GM18867 (cell line): ENCODE measurements around the gene COX5A.
A peak's percentile ranks its signal among the peaks of the same experiment; 100 is the strongest.

Experiments
- ATAC-seq: cut with Tn5 transposase; IDR thresholded peaks from one replicate; pipeline ENCODE4 v1.9.1; 2021; ENCODE audit warnings: mild to moderate bottlenecking, moderate library complexity; ENCODE audit not compliant: unreplicated experiment

The COX5A gene

GRCh38 chr15:74937590-74938371 lies at the start of gene COX5A:
COX5A (minus strand) TSS chr15:74938073; CDS start chr15:74938014, 59 bp downstream.
- peak; percentile 88 for ATAC-seq

GRCh38 chr15:74983725-74984231 lies 45.9 kb upstream of the COX5A start:
- no peak for ATAC-seq

DNA sequence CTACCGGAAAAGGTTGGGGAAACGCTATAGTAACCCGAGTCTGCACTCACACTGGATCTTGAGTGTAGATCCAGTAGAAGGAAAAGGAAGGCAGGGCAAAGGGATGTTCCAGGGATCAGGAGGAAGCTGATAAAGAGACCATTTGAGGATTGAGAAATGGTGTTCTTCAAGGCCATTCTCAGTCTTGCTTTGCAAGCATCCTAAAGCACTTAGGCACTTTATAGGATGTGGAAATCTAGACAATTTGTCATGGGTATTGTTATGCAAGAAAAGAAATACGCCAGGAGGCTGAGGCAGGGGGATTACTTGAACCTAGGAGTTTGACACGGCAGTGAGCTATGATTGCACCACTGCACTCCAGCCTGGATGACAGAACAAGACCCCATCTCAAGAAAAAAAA lies 44.3 kb upstream of the COX5A start:
- ATAC-seq = no peak

DNA sequence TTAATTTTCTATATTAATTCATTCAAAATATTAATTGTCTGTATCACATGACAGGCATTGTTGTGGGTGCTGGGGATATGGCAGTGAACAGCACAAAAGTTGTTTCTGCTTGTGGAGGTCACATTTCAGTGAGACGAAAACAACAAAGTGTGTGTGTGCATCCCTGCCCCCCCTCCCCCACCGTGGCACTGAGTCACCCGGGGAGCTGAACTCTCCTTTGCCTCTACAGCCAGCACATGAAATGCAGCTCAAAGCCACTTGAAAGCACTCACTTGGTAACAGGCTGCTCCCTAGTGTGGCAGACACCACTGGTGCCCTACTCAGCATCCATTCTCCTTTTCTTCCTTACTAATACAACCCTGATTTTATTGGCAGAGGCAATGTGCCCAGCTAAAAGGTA lies 40.6 kb upstream of the COX5A start:
- no peak for ATAC-seq

- no peak for ATAC-seq
Measured at GRCh38 chr15:74978077-74978476, 40.2 kb upstream of the COX5A start.

- no peak for ATAC-seq
Measured at GRCh38 chr15:74977599-74977998, 39.7 kb upstream of the COX5A start.

DNA sequence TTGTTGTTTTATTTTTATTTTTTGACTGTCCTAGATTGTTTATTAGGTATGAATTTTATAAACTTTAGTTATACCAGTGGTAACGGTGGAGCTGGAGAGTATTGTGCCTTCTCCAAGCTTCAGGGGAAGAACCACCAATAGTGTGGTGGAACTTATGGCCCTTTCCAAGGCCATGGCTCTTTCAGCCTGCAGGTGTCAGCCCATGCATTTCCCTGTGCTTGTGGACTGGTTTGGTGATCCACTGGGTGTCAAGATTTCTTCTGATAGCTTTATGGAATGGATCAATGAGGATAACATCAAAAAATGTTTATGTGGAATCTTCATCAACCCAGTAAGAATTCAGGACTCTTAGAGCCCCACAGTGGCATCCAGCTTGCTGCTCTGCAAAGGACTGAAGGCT lies 38.3 kb upstream of the COX5A start:
- ATAC-seq = no peak

- no peak for ATAC-seq
Measured at GRCh38 chr15:74967670-74968069, 29.8 kb upstream of the COX5A start.

- ATAC-seq = no peak
Measured at GRCh38 chr15:74964794-74965193, 26.9 kb upstream of the COX5A start.

DNA sequence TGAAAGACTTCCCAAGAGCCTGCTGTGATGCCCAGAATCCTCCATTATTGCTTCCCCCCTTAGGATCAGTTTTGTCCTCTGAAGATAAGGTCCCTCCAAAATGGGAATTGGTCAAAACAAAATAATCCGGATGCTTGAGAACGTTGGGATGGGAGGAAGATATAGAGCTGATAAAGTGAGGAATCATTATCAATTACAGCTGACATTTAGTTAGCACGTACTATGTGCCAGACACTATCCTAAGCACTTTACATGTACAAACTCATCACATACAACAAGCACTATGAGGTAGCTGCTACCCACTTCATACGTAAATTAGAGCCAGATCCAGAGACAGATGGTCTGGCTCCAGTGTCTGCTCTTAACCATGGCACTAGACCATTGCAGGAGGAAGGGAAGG lies 25.3 kb upstream of the COX5A start:
- no peak for ATAC-seq

GRCh38 chr15:74962671-74963070 lies 24.8 kb upstream of the COX5A start:
- no peak for ATAC-seq

DNA sequence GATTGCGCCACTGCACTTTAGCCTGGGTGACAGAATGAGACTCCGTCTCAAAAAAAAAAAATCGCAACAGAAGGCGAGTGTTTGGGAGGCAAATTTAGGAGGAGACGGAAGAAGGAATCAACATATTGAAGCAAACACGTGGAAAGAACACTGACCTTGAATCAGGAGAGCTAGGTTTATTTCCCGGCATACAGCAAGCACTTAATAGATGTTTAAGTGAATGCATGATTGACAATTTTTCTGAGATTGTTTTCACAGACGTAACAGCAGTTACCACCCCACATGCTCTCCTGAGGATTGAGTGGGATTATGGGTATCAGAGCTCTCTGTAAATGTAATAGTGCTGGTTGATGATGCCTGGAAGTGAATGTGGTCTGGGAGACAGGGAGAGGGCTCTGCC lies 24.3 kb upstream of the COX5A start:
- ATAC-seq = no peak

DNA sequence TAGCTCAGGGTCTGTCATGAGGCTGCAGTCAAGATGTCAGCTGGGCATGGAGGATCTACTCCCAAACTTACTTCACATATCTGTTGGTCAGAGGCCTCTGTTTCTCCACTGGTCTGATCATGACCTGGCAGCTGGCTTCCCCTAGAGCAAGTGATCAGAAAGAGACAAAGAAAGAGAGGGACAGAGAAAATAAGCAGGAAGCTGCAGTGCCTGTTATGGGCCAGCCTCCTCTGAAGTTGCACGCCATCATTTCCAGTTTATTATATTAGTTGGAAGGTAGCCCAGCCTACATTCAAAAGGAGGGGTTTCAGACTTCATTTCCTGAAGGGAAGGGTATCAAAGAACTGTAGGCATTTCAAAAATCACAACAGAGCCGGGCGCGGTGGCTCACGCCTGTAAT lies 23.7 kb upstream of the COX5A start:
- no peak for ATAC-seq

- no peak for ATAC-seq
Measured at GRCh38 chr15:74960995-74961588, 23.2 kb upstream of the COX5A start.

DNA sequence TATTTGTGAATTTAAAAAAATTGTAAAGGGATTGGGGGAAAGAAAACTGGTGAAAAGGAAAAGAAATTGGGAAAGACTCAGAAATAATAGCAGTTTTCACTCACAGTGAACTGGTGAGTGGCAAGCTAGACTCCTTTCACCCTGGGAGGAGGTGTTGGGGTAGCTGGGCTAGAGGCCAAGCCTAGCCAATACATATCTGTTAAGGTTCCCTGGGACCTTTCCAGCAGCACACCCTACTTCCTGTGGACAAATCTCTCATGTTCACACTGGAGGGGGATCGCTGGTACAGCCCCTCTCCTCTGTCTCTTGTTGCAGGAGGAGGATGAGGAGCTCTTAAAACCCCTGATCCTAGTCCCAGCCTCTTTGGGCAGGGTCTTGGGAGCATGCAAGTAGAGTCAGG lies 22.4 kb upstream of the COX5A start:
- no peak for ATAC-seq

DNA sequence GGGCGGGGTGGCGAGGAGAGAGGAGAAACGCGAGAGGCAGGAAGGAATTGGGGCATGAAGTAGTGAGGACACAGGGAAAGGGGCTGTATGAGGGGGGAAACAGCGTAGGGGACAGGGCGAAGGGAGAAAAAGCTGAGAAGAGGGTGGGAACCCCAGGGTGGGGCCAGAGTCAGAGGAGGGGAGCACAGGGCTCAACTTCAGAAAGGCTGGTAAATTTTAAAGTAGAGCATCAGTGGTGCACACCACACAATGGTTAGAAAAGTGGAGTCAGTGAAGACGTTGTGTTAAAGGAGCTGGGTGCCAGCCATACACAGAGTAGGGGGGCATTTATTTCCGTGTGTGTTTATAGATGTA lies 21.7 kb upstream of the COX5A start:
- no peak for ATAC-seq

GRCh38 chr15:74958908-74959585 lies 21.2 kb upstream of the COX5A start:
- no peak for ATAC-seq

- ATAC-seq = no peak
Measured at GRCh38 chr15:74958320-74958907, 20.5 kb upstream of the COX5A start.

DNA sequence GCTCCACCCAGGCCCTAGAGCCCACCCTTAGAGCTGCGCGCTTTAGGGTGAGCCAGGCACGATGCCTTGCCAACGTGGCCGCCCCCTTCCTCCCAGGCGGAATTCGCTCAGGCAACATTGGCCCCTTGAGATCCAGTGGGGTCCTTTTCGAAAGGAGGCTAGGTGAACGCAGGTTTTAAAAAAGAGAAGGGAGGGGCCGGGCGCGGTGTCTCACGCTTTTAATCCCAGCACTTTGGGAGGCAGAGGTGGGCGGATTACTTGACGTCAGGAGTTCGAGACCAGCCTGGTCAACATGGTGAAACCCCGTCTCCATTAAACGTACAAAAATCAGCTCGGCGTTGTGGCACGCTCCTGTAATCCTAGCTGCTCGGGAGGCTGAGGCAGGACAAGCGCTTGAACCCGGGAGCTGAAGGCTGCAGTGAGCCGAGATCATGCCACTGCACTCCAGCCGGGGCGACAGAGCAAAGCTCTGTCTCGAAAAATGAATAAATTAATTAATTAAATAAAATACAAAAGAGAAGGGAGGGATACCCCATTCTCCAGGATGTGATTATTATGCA lies 19.7 kb upstream of the COX5A start:
- ATAC-seq = no peak

- peak; percentile 69 for ATAC-seq
Measured at GRCh38 chr15:74956648-74957475, 19.0 kb upstream of the COX5A start, which contains the start of gene RPP25. RPP25 (minus strand) TSS chr15:74956772; CDS start chr15:74956583, 189 bp downstream.
